GF-D8 (cell line): ENCODE data around the gene CELSR3.
A peak's percentile ranks its signal among the peaks of the same experiment; 100 is the strongest.

ENCODE experiments used
- DNase-seq: peaks from one replicate; lab custom pipeline; 2025; lab: John Stamatoyannopoulos, UW

Gene CELSR3

GRCh38 chr3:48633743-48634142, 28.9 kb downstream of the CELSR3 start:
- DNase-seq: no peak

GRCh38 chr3:48633256-48633655, 29.4 kb downstream of the CELSR3 start:
- no peak for DNase-seq

GRCh38 chr3:48631516-48632448, 30.9 kb downstream of the CELSR3 start:
- DNase-seq: no peak

GRCh38 chr3:48630833-48631232, 31.9 kb downstream of the CELSR3 start:
- DNase-seq: no peak

GRCh38 chr3:48630407-48630806, 32.3 kb downstream of the CELSR3 start:
- no peak for DNase-seq

GRCh38 chr3:48629894-48630293, 32.8 kb downstream of the CELSR3 start:
- DNase-seq: no peak

GRCh38 chr3:48628277-48629017, 34.2 kb downstream of the CELSR3 start:
- DNase-seq: no peak

GRCh38 chr3:48625600-48625999, 37.1 kb downstream of the CELSR3 start:
- no peak for DNase-seq

GRCh38 chr3:48624767-48625166, 37.9 kb downstream of the CELSR3 start:
- no peak for DNase-seq

GRCh38 chr3:48623851-48624547, 38.7 kb downstream of the CELSR3 start:
- no peak for DNase-seq

- DNase-seq: no peak
Measured at GRCh38 chr3:48621461-48621869, 41.2 kb downstream of the CELSR3 start, which contains the start of gene TMEM89. Gene TMEM89, minus strand, starts transcription at chr3:48621769. Its CDS starts 13 bp downstream, at chr3:48621756.

GRCh38 chr3:48619541-48620524, 42.9 kb downstream of the CELSR3 start:
- no peak for DNase-seq

- no peak for DNase-seq
Measured at GRCh38 chr3:48617559-48617958, 45.1 kb downstream of the CELSR3 start.

GRCh38 chr3:48614044-48614443, 48.6 kb downstream of the CELSR3 start:
- no peak for DNase-seq

- no peak for DNase-seq
Measured at GRCh38 chr3:48612309-48612708, 50.4 kb downstream of the CELSR3 start.

GRCh38 chr3:48609088-48610005, 53.3 kb downstream of the CELSR3 start, which contains the start of gene UQCRC1:
Gene UQCRC1, minus strand, starts transcription at chr3:48609646. Its CDS starts 26 bp downstream, at chr3:48609620.
- peak; percentile 72 for DNase-seq

GRCh38 chr3:48607519-48607918, 55.2 kb downstream of the CELSR3 start:
- no peak for DNase-seq

GRCh38 chr3:48601622-48601994, 61.1 kb downstream of the CELSR3 start:
- no peak for DNase-seq

GRCh38 chr3:48600711-48601621, 61.7 kb downstream of the CELSR3 start:
- no peak for DNase-seq
